HL-60 (cell line): ENCODE results near the gene MGAT5.

Experiments used
- DNase-seq, 2 experiments: peaks; one replicate each; pipeline ENCODE4 v3.0.0-alpha.2; 2010 to 2020; ENCODE audit warnings: low read depth in 1 of 2, low spot score in 1 of 2
- H3K27ac ChIP-seq: fragments of 250-450 bp; sonication (Bioruptor Pico); replicated peaks from 2 replicates; pipeline ENCODE4 v1.5.1; 2020; ENCODE audit warnings: mild to moderate bottlenecking, moderate library complexity
- H3K27me3 ChIP-seq: fragments of 250-450 bp; sonication (Bioruptor Pico); 2 replicates; pipeline ENCODE4 v1.5.1; 2021; ENCODE audit warnings: mild to moderate bottlenecking, moderate library complexity; ENCODE audit not compliant: insufficient read depth, poor library complexity, severe bottlenecking
- H3K4me3 ChIP-seq: replicated peaks from 2 replicates; pipeline ENCODE4 v1.5.1; 2011; ENCODE audit warnings: mild to moderate bottlenecking, control low read depth, low read length; ENCODE audit not compliant: insufficient read depth
- CTCF ChIP-seq: IDR thresholded peaks from one replicate; pipeline ENCODE4 v1.5.1; 2011; ENCODE audit warnings: low read length, control low read depth, inconsistent platforms; ENCODE audit not compliant: insufficient read depth
- GABPA ChIP-seq: IDR thresholded peaks from 2 replicates; pipeline ENCODE4 v1.6.1; 2012; ENCODE audit warnings: low read depth
- POLR2AphosphoS5 ChIP-seq: IDR thresholded peaks from 2 replicates; pipeline ENCODE4 v1.6.1; 2012; ENCODE audit warnings: low read depth
- REST ChIP-seq: IDR thresholded peaks from 2 replicates; pipeline ENCODE4 v1.6.1; 2012; ENCODE audit warnings: low read depth; ENCODE audit not compliant: insufficient replicate concordance
- SPI1 ChIP-seq: IDR thresholded peaks from 2 replicates; pipeline ENCODE4 v1.6.1; 2012; ENCODE audit warnings: low read depth, mild to moderate bottlenecking, borderline replicate concordance

Gene MGAT5

GRCh38 chr2:134457765-134458472, 204.0 kb downstream of the MGAT5 start:
- no peaks in the 10 kb centered on the region for H3K27me3 ChIP-seq
- TF ChIP-seq REST (no peak), POLR2AphosphoS5 (no peak), SPI1 (no peak), CTCF (no peak), GABPA (no peak)
- H3K27ac ChIP-seq: no peak overlapping the region
- DNase-seq: no peak
- no peak overlapping the region for H3K4me3 ChIP-seq

GRCh38 chr2:134458473-134458853, 204.6 kb downstream of the MGAT5 start:
- TF ChIP-seq POLR2AphosphoS5 (no peak), REST (no peak), GABPA (no peak), SPI1 (no peak), CTCF (no peak)
- Histone ChIP-seq H3K27ac (no peak overlapping the region), H3K27me3 (no peaks in the 10 kb centered on the region), H3K4me3 (no peak overlapping the region)
- DNase-seq: no peak

GRCh38 chr2:134458950-134459349, 205.1 kb downstream of the MGAT5 start:
- Histone ChIP-seq H3K4me3 (no peak overlapping the region), H3K27ac (no peak overlapping the region), H3K27me3 (no peaks in the 10 kb centered on the region)
- TF ChIP-seq POLR2AphosphoS5 (no peak), GABPA (no peak), CTCF (no peak), REST (no peak), SPI1 (no peak)
- DNase-seq: no peak
